Measurements from ENCODE around the gene RALGPS1.

DNA sequence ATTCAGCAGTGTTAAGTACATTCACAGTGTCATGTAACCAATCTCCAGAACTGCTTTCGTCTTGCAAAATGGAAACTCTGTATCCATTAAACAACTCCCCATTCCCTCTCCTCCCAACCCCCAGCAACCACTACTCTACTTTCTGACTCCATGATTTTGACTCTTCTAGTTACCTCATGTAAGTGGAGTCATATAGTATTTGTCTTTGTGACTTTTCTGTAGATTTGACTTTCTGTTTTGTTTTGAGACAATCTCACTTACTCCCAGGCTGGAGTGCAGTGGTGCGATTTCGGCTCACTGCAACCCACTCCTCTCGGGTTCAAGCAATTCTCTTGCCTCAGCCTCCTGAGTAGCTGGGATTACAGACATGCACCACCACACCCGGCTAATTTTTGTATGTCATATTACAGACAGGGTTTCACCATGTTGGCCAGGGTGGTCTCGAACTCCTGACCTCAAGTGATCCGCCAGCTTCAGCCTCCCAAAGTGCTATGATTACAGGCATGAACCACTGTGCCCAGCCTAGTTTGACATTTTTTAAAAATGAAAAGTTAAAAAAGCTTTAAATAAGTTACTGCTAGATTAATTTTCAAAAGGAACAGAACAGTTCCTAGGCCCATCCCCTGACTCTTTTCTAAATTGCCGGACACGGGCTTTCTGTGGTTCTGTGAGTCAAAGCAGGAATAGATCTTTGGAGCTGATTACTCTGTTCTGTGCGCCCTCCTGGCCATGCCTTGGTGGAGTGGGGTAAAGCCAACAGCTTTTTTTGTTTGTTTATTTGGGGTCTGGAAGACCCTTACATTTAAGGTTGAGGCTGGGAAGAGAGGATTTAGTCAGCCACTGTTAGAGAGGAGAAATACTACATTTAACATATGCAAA lies 59.3 kb downstream of the RALGPS1 start:
- no peak for TF ChIP-seq MYNN (tag by site-specific recombination; IDR thresholded peaks at IDR 0.05; ENCODE audit: borderline replicate concordance)
- no peak for TF ChIP-seq ZNF768 (tag by site-specific recombination; IDR thresholded peaks at IDR 0.05)
- TF ChIP-seq, protein P1, sequence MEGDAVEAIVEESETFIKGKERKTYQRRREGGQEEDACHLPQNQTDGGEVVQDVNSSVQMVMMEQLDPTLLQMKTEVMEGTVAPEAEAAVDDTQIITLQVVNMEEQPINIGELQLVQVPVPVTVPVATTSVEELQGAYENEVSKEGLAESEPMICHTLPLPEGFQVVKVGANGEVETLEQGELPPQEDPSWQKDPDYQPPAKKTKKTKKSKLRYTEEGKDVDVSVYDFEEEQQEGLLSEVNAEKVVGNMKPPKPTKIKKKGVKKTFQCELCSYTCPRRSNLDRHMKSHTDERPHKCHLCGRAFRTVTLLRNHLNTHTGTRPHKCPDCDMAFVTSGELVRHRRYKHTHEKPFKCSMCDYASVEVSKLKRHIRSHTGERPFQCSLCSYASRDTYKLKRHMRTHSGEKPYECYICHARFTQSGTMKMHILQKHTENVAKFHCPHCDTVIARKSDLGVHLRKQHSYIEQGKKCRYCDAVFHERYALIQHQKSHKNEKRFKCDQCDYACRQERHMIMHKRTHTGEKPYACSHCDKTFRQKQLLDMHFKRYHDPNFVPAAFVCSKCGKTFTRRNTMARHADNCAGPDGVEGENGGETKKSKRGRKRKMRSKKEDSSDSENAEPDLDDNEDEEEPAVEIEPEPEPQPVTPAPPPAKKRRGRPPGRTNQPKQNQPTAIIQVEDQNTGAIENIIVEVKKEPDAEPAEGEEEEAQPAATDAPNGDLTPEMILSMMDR (tag by site-specific recombination; IDR thresholded peaks at IDR 0.05) = no peak
- TF ChIP-seq GLI4 (tag by site-specific recombination; IDR thresholded peaks at IDR 0.05) = no peak
- TF ChIP-seq, protein P2, sequence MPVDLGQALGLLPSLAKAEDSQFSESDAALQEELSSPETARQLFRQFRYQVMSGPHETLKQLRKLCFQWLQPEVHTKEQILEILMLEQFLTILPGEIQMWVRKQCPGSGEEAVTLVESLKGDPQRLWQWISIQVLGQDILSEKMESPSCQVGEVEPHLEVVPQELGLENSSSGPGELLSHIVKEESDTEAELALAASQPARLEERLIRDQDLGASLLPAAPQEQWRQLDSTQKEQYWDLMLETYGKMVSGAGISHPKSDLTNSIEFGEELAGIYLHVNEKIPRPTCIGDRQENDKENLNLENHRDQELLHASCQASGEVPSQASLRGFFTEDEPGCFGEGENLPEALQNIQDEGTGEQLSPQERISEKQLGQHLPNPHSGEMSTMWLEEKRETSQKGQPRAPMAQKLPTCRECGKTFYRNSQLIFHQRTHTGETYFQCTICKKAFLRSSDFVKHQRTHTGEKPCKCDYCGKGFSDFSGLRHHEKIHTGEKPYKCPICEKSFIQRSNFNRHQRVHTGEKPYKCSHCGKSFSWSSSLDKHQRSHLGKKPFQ (tag by site-specific recombination; IDR thresholded peaks at IDR 0.05) = no peak
